ENCODE measurements around the gene KIFC3. TPM values are rescaled to one million over a fixed set of nuclear protein-coding genes. Genes with fewer than 3 reads are reported as not detected.

Gene KIFC3
- total RNA-seq, 1 donor from 2014 or later: 25.1 TPM

GRCh38 chr16:57757326-57757786 lies 44.9 kb downstream of the KIFC3 start:
- no peaks in the 10 kb centered on the region for H3K27me3 Mint-ChIP-seq (ENCODE audit: low read depth)
- H3K4me3 Mint-ChIP-seq: no peak overlapping the region
- H3K9me3 Mint-ChIP-seq: no peaks in the 10 kb centered on the region
- DNase-seq (ENCODE audit: low read depth, low spot score): peak; percentile 90
- H3K27ac Mint-ChIP-seq (ENCODE audit: unreplicated experiment): no peak overlapping the region
- no peaks in the 10 kb centered on the region for H3K36me3 Mint-ChIP-seq (ENCODE audit: low read depth)
- peak; percentile 96 for TF ChIP-seq CTCF (conservative IDR thresholded peaks at IDR 0.05)
- no peaks in the 10 kb centered on the region for H3K4me1 Mint-ChIP-seq

- Mint-ChIP-seq H3K4me3 (no peak overlapping the region), H3K9me3 (no peaks in the 10 kb centered on the region), H3K27ac (ENCODE audit: unreplicated experiment) (no peak overlapping the region), H3K27me3 (ENCODE audit: low read depth) (no peaks in the 10 kb centered on the region), H3K4me1 (no peaks in the 10 kb centered on the region), H3K36me3 (ENCODE audit: low read depth) (no peaks in the 10 kb centered on the region)
- TF ChIP-seq CTCF (conservative IDR thresholded peaks at IDR 0.05): no peak
- no peak for DNase-seq (ENCODE audit: low read depth, low spot score)
Measured at GRCh38 chr16:57756424-57757325, 45.6 kb downstream of the KIFC3 start.

GRCh38 chr16:57755726-57756423 lies 46.4 kb downstream of the KIFC3 start:
- H3K4me1 Mint-ChIP-seq: no peaks in the 10 kb centered on the region
- no peak for DNase-seq (ENCODE audit: low read depth, low spot score)
- H3K4me3 Mint-ChIP-seq: no peak overlapping the region
- TF ChIP-seq CTCF (conservative IDR thresholded peaks at IDR 0.05): no peak
- no peak overlapping the region for H3K27ac Mint-ChIP-seq (ENCODE audit: unreplicated experiment)
- H3K27me3 Mint-ChIP-seq (ENCODE audit: low read depth): no peaks in the 10 kb centered on the region
- H3K9me3 Mint-ChIP-seq: no peaks in the 10 kb centered on the region
- H3K36me3 Mint-ChIP-seq (ENCODE audit: low read depth): no peaks in the 10 kb centered on the region

GRCh38 chr16:57755061-57755684 lies 47.1 kb downstream of the KIFC3 start:
- no peak for TF ChIP-seq CTCF (conservative IDR thresholded peaks at IDR 0.05)
- no peaks in the 10 kb centered on the region for H3K4me1 Mint-ChIP-seq
- H3K4me3 Mint-ChIP-seq: no peak overlapping the region
- H3K27ac Mint-ChIP-seq (ENCODE audit: unreplicated experiment): no peak overlapping the region
- H3K27me3 Mint-ChIP-seq (ENCODE audit: low read depth): no peaks in the 10 kb centered on the region
- no peak for DNase-seq (ENCODE audit: low read depth, low spot score)
- H3K9me3 Mint-ChIP-seq: no peaks in the 10 kb centered on the region
- no peaks in the 10 kb centered on the region for H3K36me3 Mint-ChIP-seq (ENCODE audit: low read depth)

GRCh38 chr16:57754354-57755060 lies 47.8 kb downstream of the KIFC3 start:
- H3K4me3 Mint-ChIP-seq: no peak overlapping the region
- H3K36me3 Mint-ChIP-seq (ENCODE audit: low read depth): no peaks in the 10 kb centered on the region
- no peaks in the 10 kb centered on the region for H3K27me3 Mint-ChIP-seq (ENCODE audit: low read depth)
- no peak for TF ChIP-seq CTCF (conservative IDR thresholded peaks at IDR 0.05)
- peak overlapping the region; percentile 75 for H3K27ac Mint-ChIP-seq (ENCODE audit: unreplicated experiment)
- DNase-seq (ENCODE audit: low read depth, low spot score): no peak
- H3K4me1 Mint-ChIP-seq: no peaks in the 10 kb centered on the region
- no peaks in the 10 kb centered on the region for H3K9me3 Mint-ChIP-seq
